Stomach (tissue), 9 donors: Measurements from ENCODE around the gene NFATC4. TPM values are rescaled to one million over a fixed set of nuclear protein-coding genes. Genes with fewer than 3 reads are reported as not detected.
"Not testable (repeated sequence)": the region's sequence is repeated elsewhere in the genome, so short reads cannot be mapped to it uniquely, and the experiment has no call there.

Source experiments
- DNase-seq, 2 donors: peaks; one replicate each; pipeline versions ENCODE4 v3.0.0 to v3.0.0-alpha.2; 2013 to 2019
- H3K27ac ChIP-seq, 5 donors: fragments of 200-600 bp in 4 of 5; sonication (generic) in 4 of 5; one replicate each; pipeline ENCODE4 v1.5.1; 2013 to 2019; ENCODE audit warnings: mild to moderate bottlenecking in 1 of 5, moderate library complexity in 1 of 5
- H3K27me3 ChIP-seq, 3 donors: fragments of 200-600 bp; sonication (generic); one replicate each; pipeline ENCODE4 v1.5.1; 2017 to 2019; ENCODE audit warnings: mixed run types in 1 of 3
- H3K36me3 ChIP-seq, 4 donors: fragments of 200-600 bp; sonication (generic); 1 replicate in 3 of 4; 2 replicates in 1 of 4; pipeline ENCODE4 v1.5.1; 2016 to 2019
- H3K4me1 ChIP-seq, 4 donors: fragments of 200-600 bp; sonication (generic); one replicate each; pipeline ENCODE4 v1.5.1; 2016 to 2019
- H3K4me3 ChIP-seq, 4 donors: fragments of 200-600 bp; sonication (generic) in 3 of 4; one replicate each; pipeline ENCODE4 v1.5.1; 2016 to 2019; ENCODE audit warnings: mild to moderate bottlenecking in 1 of 4
- H3K9me3 ChIP-seq, 4 donors: fragments of 200-600 bp; sonication (generic); one replicate each; pipeline ENCODE4 v1.5.1; 2016 to 2019
- CTCF ChIP-seq, 7 experiments: fragments of 450-650 bp in 4 of 7; fragments of 200-600 bp in 3 of 7; sonication (generic) in 3 of 7; IDR thresholded peaks; one replicate each; pipeline ENCODE4 v1.5.1; 2016 to 2019; ENCODE audit warnings: antibody characterized with exemption in 7 of 7, control low read depth in 2 of 7, mild to moderate bottlenecking in 1 of 7
- EP300 ChIP-seq: sonication (generic); formaldehyde crosslinking; IDR thresholded peaks from one replicate; pipeline ENCODE4 v1.6.1; 2017; ENCODE audit warnings: antibody characterized with exemption
- POLR2A ChIP-seq, 4 donors: fragments of 450-650 bp; IDR thresholded peaks; one replicate each; pipeline ENCODE4 v1.6.1; 2016; ENCODE audit warnings: antibody characterized with exemption in 4 of 4, control low read depth in 2 of 4, mild to moderate bottlenecking in 1 of 4, moderate library complexity in 1 of 4
- POLR2AphosphoS5 ChIP-seq, 3 donors: sonication (generic); formaldehyde crosslinking; IDR thresholded peaks; one replicate each; pipeline ENCODE4 v1.6.1; 2016; ENCODE audit warnings: antibody characterized with exemption in 3 of 3
- WGBS, 5 donors: extraction: QIAGEN DNeasy Blood & Tissue Kit in 3 of 5; methylation state at CpG; one replicate each; pipeline versions ENCODE4 v1.1.5 to v1.1.7; 2013 to 2018; 5-methylcytosine and 5-hydroxymethylcytosine counted together
- intact Hi-C: fragments of 100-400 bp; cut with DNase I; formaldehyde crosslinking; loops from one replicate; pipeline ENCODE4 v1.15.1; 2023; ENCODE audit warnings: low total_unique reads
- polyA plus RNA-seq, 3 donors: library from polyadenylated mRNA; stranded (reverse); fragments of 200-250 nt; gene quantifications; one replicate each; pipeline ENCODE4 v1.2.3, GENCODE V29; 2013
- total RNA-seq, 5 donors: library from RNA; depleted of rRNA; stranded (reverse); fragments of >200 nt; gene quantifications; one replicate each; pipeline versions ENCODE4 v1.1.0 to v1.2.3, GENCODE V29; 2014 to 2016
- donor health status: healthy with polysubstance abuse.
- donor health status: Bipolar disorder and iron deficiency.
- donor health status: healthy.

The NFATC4 gene
- total and polyA plus RNA-seq, 8 donors, result 20.1 to 119 (median 57.9) TPM

GRCh38 chr14:24348186-24348585 is 19.8 kb upstream of the NFATC4 start:
- H3K27ac ChIP-seq, result no peak overlapping the region
- intact Hi-C loops, result no loop called here
- no peak for DNase-seq
- WGBS, 5 donors, result 93 to 100% (median 95%) methylated on average over 2 of the region's 2 CpGs
- peaks cover 0 to 10% (median 4%) of the 10 kb centered on the region in 4 donors for H3K4me1 ChIP-seq
- H3K9me3 ChIP-seq, result no peaks in the 10 kb centered on the region
- H3K36me3 ChIP-seq, result no peaks in the 10 kb centered on the region
- no peak overlapping the region for H3K4me3 ChIP-seq
- TF ChIP-seq EP300 (no peak), POLR2AphosphoS5 (IDR thresholded peaks at IDR 0.05) (no peak), CTCF (IDR thresholded peaks at IDR 0.05) (no peak)
- H3K27me3 ChIP-seq, result peaks cover 0 to 6% (median 0%) of the 10 kb centered on the region in 3 donors

GRCh38 chr14:24349742-24350141 is 18.2 kb upstream of the NFATC4 start:
- WGBS, 5 donors, result 72 to 84% (median 80%) methylated on average over 5 of the region's 5 CpGs
- peaks cover 0 to 22% (median 11%) of the 10 kb centered on the region in 4 donors for H3K4me1 ChIP-seq
- peaks cover 0 to 8% (median 0%) of the 10 kb centered on the region in 3 donors for H3K27me3 ChIP-seq
- H3K4me3 ChIP-seq, result no peak overlapping the region
- H3K9me3 ChIP-seq, result no peaks in the 10 kb centered on the region
- no peak overlapping the region for H3K27ac ChIP-seq
- H3K36me3 ChIP-seq, result no peaks in the 10 kb centered on the region
- DNase-seq, result no peak
- TF ChIP-seq POLR2A (IDR thresholded peaks at IDR 0.05) (no peak), EP300 (no peak), CTCF (IDR thresholded peaks at IDR 0.05) (no peak), POLR2AphosphoS5 (IDR thresholded peaks at IDR 0.05) (no peak)
- intact Hi-C loops, result no loop called here

- no peak overlapping the region for H3K27ac ChIP-seq
- H3K27me3 ChIP-seq, result peaks cover 0 to 8% (median 0%) of the 10 kb centered on the region in 3 donors
- TF ChIP-seq POLR2AphosphoS5 (IDR thresholded peaks at IDR 0.05) (peak in 1 of 3 donors; percentile 43), CTCF (IDR thresholded peaks at IDR 0.05) (no peak)
- H3K36me3 ChIP-seq, result no peaks in the 10 kb centered on the region
- no peaks in the 10 kb centered on the region for H3K9me3 ChIP-seq
- WGBS, 5 donors, result 14 to 26% (median 16%) methylated on average over 4 of the region's 4 CpGs
- no peak overlapping the region for H3K4me3 ChIP-seq
- DNase-seq, result peak in 1 of 2 donors; percentile 60
- intact Hi-C loops, result no loop called here
- H3K4me1 ChIP-seq, result peaks cover 0 to 22% (median 11%) of the 10 kb centered on the region in 4 donors
These were observed 16.5 kb upstream of the NFATC4 start for GRCh38 chr14:24351517-24351916.

GRCh38 chr14:24353559-24354481 is 14.2 kb upstream of the NFATC4 start:
- no peak overlapping the region for H3K4me3 ChIP-seq
- DNase-seq, result no peak
- H3K9me3 ChIP-seq, result no peaks in the 10 kb centered on the region
- intact Hi-C loops, result no loop called here
- TF ChIP-seq EP300, result no peak
- TF ChIP-seq POLR2AphosphoS5 (IDR thresholded peaks at IDR 0.05), result peak in 1 of 3 donors; percentile 18
- no peak for TF ChIP-seq CTCF (IDR thresholded peaks at IDR 0.05)
- no peak for TF ChIP-seq POLR2A (IDR thresholded peaks at IDR 0.05)
- peak overlapping the region; percentile 30 to 71 (median 42) for H3K27ac ChIP-seq
- whole genome bisulfite sequencing, 5 donors, result 54 to 80% (median 75%) methylated on average over 5 of the region's 5 CpGs
- peaks cover 0 to 22% (median 11%) of the 10 kb centered on the region in 4 donors for H3K4me1 ChIP-seq
- no peaks in the 10 kb centered on the region for H3K36me3 ChIP-seq
- peaks cover 0 to 11% (median 0%) of the 10 kb centered on the region in 3 donors for H3K27me3 ChIP-seq

GRCh38 chr14:24354482-24354825 is 13.5 kb upstream of the NFATC4 start:
- peak overlapping the region in 4 of 5 donors; percentile 30 to 71 (median 50) for H3K27ac ChIP-seq
- 73 to 83% (median 76%) methylated on average over 3 of the region's 3 CpGs for WGBS, 5 donors

More at GRCh38 chr14:24354482-24354825, 13.5 kb upstream of the NFATC4 start:
- H3K4me3 ChIP-seq, H3K9me3 ChIP-seq, intact Hi-C loops, DNase-seq, H3K36me3 ChIP-seq: not testable (repeated sequence)
- Histone ChIP-seq H3K4me1 (peaks cover 0 to 22% (median 11%) of the 10 kb centered on the region in 4 donors), H3K27me3 (peaks cover 0 to 11% (median 0%) of the 10 kb centered on the region in 3 donors)
